LoVo (cell line): Measurements from ENCODE around the gene BHLHE23.

Source experiments
- DNase-seq: peaks from one replicate; pipeline ENCODE4 v3.0.0-alpha.2; 2016; ENCODE audit warnings: low spot score

The BHLHE23 gene

DNA sequence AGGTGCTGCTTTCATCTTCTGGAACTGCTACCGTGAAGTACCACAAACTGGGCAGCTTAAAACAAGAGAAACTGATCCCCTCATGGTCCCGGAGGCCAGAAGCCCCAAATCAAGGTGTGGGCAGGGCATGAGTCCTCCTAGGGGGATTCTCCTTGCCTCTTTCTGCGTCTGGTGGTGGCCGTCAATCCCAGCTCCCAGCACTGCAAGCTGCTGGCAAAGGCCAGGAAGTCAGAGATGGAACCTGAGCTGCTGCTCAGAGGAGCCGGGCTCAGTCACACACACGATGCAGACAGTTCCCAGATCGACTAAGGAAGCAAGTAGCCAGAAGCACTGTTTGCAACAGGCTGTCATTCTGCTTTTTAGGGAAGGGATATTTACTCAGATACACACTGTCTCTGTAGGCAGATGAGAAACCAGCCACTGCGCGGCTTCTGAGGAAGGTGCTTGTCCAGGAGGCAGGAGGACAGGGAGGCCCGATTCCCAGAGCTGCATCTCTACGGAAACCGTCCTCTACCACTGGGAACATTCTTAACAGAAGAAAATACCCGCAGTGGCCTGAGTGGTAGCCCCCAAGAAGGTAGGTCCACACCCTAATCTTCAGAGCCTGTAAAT is 15.5 kb downstream of the BHLHE23 start:
- no peak for DNase-seq

- no peak for DNase-seq
Measured at GRCh38 chr20:62990306-62990825, 16.4 kb downstream of the BHLHE23 start.

DNA sequence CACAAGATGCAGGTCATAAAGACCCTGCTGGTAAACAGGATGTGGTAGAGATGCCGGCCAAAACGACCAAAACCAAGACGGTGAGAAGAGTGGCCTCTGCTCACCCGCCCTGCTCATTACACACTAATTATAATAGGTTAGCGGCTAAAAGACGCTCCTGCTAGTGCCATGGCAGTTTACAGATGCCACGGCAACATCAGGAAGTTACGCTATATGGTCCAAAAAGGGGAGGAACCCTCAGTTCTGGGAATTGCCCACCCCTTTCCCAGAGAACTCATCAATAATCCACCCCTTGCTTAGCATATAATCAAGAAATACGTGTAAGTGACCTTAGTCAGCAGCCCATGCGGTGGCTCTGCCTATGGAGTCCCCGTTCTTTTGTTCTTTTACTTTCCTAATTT is 17.6 kb downstream of the BHLHE23 start:
- DNase-seq, result no peak

DNA sequence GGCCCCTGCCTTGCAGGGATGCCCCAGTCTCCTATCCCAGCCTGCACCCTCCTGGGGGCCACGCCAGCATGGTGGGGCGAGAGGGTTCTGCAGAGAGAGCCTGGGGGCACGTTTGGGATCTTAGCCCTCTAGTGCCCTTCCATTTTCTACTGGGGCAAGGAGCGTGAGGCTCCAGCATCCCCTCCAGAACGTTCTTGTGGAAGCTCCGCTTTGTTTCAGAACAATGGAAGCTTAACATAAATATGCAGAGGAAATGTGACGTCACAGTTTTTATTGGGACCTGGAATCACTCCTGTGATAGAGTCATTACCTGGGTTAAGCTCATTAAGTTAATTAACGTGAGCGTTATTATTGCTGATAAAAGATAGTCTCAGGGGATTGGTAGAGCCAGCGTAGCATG is 19.6 kb downstream of the BHLHE23 start:
- no peak for DNase-seq

DNA sequence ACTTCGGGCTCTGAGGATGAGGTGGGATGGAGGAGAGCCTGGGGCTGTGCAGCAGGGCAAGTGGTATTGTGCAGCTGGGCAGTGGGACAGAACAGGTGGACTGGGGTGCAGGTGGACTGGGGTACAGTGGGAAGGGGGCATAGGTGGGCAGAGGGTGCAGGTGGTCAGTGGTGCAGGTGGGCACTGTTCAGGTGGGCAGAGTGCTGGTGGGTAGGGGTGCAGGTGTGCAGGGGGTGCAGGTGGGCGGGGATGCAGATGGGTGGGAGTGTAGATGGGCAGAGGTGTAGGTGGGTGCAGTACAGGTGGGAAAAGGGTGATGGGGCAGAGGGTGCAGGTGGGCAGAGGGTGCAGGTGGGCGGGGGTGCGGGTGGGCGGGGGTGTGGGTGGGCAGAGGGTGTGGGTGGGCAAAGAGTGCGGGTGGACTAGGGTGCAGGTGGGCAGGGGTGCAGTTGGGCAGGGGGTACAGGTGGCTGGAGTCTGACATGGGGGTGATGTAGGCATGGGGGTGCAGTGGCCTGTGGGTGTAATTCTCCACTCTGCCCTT is 20.4 kb downstream of the BHLHE23 start:
- DNase-seq, result no peak

DNA sequence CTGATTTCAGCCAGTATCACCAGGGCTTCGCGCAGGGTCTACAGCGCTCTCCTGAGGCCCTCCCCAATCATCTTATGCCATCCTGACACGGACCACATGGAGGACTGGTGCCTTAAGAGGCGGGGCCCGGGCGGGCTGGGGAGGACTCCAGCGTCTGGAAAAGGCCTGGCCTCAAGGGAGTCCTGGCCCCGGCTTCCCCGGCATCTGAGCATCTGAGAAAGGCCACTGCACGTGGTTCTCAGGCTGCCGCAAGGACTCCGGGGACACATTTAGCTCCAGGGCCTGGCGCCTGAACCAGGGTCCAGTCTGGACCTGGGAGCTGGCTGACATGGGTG is 21.4 kb downstream of the BHLHE23 start:
- no peak for DNase-seq

GRCh38 chr20:62984666-62985443 is 21.9 kb downstream of the BHLHE23 start:
- no peak for DNase-seq

- no peak for DNase-seq
Measured at GRCh38 chr20:62983210-62983609, 23.6 kb downstream of the BHLHE23 start.

DNA sequence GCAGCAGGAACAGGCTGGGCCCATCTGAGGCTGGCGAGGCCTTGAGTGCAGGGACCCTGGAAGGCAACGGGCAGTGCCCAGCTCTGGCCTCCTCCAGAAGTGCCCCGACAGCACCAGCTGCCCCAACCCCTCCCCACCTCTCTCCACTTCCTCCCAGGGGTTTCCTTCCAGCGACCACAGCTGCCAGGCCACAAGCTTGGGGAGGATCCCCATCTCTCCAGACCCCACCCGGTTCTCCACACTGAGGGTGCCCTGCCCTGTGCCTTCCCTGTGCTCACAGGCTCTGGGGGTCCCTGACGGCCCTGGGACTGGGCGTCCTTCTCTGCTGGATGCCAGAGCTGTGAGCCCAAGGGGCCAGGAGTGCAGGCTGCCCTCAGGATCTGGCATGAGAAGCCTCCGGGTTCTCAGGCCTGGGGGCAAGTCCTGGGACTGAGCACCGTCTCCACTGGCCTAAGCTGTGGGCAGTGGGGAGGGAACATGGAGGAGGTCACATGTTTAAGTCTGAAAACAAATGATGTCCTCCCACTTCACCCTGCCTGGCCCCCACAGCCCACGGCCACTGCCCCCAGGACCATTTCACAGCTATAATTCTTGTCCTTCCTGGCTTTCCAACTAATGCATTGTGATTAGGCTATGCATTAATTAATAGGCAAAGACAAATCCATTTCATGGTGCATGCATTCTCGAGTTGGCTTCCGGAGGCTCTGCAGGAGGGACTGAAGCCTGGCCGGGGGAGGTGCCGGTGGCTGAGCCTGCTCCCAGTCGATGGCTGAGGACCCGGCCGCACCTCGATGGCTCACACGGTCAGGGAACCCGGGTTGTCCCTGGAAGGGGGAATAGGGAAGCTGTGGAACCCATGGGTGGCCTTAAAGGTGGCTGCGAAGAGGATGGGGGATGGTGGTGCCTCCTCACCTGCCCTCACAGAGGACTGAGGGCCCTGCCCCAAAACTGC is 24.4 kb downstream of the BHLHE23 start:
- no peak for DNase-seq

DNA sequence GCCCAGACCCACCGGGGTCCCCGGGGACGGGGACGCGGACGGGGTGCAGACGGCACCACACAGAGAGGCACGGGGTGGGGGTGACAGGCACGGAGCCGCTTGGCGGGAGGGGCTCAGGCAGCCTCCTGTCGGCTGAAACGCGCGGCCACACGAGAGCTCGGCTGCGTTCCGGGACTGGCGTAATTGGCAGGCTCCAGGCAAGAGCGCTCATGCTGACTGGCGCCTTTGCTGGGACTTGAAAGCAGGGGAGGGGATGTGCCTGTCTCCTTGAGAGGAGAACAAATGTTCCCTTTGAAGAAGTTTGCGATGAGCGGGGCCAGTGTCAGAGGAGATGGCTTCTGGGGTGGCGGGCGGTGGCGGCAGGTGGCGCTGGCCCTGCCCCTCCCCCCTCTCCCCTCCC is 25.8 kb downstream of the BHLHE23 start:
- DNase-seq, result no peak

GRCh38 chr20:62980380-62980960 is 26.3 kb downstream of the BHLHE23 start:
- DNase-seq, result no peak

- DNase-seq, result no peak
Measured at GRCh38 chr20:62979876-62980373, 26.8 kb downstream of the BHLHE23 start.

DNA sequence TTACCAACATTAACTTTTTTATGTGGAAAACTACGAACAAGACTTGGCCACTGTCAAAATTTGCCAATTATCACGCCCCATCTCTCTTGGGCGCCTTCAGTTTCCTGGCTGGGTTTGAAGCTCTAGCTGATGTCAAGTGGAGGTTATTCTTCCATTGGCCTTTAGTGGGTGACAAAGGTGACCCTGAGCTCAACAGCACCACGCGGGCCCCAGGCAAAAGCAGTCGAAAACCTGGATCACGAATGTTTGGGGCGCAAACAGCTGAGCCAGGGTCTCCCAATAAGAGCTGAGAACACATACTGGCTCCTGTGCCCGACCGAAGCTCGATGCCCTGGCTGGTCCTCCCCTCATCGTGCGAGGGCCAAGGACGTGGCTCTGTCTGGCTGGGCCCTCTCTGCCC is 27.5 kb downstream of the BHLHE23 start:
- DNase-seq, result no peak

- DNase-seq, result no peak
Measured at GRCh38 chr20:62978561-62978943, 28.2 kb downstream of the BHLHE23 start.

DNA sequence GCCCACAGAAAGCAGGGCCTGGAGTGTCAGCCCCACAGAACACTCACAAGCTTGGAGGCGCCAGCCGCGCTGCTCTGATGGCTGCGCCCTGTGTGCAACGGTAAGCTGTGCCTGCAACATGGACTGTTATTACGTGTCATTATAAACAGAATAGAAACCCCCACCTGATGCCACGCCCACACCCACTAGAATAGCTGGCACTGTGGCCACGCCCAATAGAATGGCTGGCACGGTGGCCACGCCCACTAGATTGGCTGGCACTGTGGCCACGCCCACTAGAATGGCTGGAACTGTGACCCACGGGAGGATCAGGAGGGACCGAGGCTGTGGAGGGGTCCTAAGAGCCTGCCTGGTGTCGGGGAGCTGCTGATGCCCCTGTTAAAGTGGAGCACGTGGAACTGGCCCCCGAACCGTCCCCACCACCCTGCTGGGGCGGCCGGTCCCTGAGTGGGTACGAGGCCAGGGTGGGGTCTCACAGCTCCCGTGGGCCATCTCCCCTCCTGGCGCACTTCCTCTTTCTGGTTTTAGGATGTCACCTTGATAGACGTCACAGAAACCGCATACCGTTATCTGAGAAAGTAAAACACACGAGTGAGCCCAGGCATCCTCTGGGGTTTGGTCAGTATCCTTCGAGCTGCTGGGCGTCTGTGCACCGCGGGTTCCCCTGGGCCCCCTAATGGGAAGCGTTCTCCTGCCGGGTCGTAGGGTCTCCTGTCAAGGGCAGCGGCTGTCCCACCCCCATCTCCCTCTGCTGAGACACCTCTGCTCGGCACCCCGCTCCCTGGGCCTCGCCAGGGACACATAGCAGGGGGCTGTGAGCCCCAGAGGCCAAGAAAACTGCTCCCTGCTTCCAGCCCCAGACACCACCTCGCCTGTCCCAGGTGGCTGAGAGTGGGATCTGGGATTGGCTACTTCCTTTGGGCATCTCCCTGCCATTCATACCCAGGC is 28.9 kb downstream of the BHLHE23 start:
- DNase-seq, result peak; percentile 42

DNA sequence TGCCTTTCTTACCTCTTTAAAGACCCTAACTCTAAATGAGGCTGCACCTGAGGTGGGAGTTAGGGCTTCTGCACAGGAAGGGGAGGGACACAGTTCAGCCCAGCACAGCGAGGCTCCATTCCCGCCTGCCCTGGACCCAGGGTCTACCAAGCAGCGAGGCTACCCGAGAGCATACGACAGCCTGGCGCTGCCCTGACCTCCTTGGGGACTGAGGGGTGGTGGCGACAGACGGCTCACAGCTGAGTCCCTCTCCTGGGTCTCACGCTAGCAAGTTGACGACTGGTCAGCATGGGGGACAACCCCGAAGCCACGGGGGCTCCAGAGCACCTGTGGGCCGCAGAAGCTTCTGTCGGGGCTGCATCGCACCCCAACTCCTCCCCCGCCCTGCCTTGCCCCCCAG is 29.9 kb downstream of the BHLHE23 start:
- no peak for DNase-seq

DNA sequence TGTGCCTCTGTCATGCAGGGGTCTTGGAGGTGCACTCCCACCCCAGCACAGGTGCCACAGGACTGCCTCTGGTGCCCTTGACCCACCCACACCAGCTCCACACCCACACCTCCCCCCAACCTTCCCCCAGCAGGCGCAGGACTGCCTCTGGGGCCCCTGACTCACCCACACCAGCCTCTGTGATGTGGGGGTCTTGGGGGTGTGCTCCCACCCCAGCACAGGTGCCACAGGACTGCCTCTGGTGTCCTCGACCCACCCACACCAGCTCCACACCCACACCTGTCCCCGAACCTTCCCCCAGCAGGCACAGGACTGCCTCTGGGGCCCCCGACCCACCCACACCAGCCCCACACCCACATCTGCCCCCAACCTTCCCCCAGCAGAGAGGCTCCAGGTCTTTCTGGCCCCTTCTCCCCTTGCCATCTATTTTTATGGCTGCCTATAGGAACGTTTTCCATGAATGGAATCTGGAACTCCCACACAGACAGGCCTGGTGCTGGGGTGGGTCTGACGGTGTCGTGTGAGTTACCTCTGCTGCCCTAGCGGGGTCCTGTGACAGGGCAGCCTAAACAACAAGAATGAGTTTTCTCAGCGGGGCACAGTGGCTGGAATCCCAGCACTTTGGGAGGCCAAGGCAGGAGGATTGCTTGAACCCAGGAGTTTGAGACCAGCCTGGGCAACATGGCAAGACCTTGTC is 30.8 kb downstream of the BHLHE23 start:
- DNase-seq, result no peak

GRCh38 chr20:62975251-62975760 is 31.5 kb downstream of the BHLHE23 start:
- DNase-seq, result no peak

DNA sequence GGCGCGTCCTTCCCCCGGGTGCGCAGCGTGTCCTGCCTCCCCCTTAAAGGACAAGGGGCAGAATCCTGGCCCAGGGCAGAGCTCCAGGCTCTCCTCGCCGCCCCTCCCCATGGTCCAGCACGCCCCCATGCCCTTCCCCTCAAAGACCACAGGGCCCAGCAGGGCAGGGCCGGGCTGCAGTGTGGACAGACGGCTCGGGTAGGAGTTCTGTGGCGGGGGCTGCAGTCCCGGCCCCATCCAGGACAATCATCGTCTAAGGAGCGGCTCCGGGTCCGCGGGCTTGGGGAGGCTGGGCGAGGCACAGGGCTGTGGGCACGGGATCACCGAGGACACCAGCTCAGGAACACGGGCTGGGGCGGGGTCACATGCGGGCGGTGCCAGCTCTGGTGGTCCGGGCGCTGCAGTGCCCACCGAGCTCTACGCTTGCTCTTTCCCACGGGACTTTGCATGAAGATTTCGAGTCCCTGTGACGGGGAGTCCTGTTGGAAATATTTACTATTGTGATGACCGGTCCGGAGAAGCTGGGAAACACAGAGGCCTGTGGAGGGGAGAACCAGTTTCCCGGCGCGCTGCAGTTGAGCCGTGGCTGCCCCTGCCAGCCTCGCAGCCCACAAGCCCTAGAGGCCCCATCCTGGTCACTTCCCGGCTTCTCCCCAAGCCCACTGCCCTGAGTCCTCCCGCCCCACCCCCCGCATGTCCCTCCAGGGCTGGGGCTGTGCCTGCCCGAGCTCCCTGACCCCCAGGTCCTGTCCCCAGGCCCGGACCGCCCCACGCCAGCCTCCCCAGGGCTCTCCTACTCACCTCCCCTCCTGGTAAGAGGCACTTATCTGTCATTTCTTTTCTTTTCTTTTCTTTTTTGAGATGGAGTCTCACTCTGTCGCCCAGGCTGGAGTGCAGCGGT is 33.7 kb downstream of the BHLHE23 start:
- DNase-seq, result no peak
